Measurements from ENCODE around the gene ALDH5A1. TPM values are rescaled to one million over a fixed set of nuclear protein-coding genes. Genes with fewer than 3 reads are reported as not detected.
A peak's percentile ranks its signal among the peaks of the same experiment; 100 is the strongest.
"Not testable (repeated sequence)": the region's sequence is repeated elsewhere in the genome, so short reads cannot be mapped to it uniquely, and the experiment has no call there.

The ALDH5A1 gene
- polyA plus RNA-seq, 1 experiment = 0.35 TPM

DNA sequence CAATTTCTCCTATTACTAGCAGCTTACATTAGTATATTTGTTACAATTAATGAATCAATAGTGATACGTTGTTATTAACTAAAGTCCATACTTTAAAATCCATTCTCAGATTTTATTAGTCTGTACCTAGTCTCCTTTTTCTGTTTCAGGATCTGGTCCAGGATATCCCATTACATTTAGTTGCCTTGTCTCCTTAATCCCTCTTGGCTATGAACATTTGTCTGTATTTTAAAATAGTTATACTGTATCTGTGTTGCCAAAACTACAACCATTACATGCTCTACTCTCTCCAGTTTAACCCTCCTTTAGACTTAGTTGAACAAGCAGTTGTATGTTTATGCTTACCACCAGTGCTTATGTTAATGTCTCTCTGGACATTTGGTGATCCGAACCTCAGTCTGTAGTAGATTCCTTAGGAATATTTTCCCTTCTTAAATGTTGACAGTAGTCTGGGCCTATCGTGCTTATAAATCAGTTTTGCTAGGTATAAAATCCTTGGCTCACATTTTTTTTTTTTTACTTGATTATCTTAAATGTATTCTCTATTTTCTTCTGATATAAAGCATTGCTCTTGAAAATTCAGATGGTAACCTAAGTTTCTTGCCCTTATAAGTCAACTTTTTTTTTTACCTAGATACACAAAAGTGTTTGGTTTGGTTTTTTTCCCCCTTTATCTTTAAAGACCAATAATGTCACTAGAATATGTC, 12.2 kb downstream of the ALDH5A1 start:
- no peak for TF ChIP-seq CTCF (IDR thresholded peaks at IDR 0.05; ENCODE audit: low read depth, low read length)
- Histone ChIP-seq H3K27ac (ENCODE audit: low read depth, low read length) (no peak overlapping the region), H3K27me3 (ENCODE audit: control insufficient read depth, insufficient read depth, low read length) (no peaks in the 10 kb centered on the region), H3K4me3 (ENCODE audit: low read depth, low read length) (no peak overlapping the region), H3K9me3 (ENCODE audit: control insufficient read depth, insufficient read depth, low read length) (no peaks in the 10 kb centered on the region)
- CTCF ChIA-PET = interaction anchor here (0.6 kb wide), 1 partner anchor 181 kb away, joined by 3 read pairs; no protein-coding TSS in a partner anchor
- no peak for DNase-seq (ENCODE audit: low read depth, low spot score)
- POLR2A ChIA-PET = no interaction called here

DNA sequence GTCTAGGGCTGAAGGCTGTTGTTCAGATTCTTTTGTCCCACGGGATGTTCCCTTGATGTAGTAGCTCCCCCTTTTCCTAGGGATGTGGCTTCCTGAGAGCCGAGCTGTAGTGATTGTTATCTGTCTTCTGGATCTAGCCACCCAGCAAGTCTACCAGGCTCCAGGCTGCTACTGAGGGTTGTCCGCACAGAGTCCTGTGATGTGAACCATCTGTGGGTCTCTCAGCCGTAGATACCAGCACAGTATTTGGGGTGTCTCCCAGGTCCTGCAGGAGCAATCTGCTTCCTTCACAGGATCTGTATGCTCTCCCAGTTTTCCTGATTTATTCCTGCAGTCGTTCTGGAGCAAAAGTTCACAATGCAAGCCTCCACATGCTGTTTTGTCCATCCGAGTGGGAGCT, 17.2 kb downstream of the ALDH5A1 start:
- CTCF ChIA-PET = interaction anchor here (1.5 kb wide), 2 partner anchors 12 kb away, joined by 3 to 6 read pairs; no protein-coding TSS in a partner anchor
- H3K27me3 ChIP-seq (ENCODE audit: control insufficient read depth, insufficient read depth, low read length); H3K9me3 ChIP-seq (ENCODE audit: control insufficient read depth, insufficient read depth, low read length); POLR2A ChIA-PET; H3K4me3 ChIP-seq (ENCODE audit: low read depth, low read length); H3K27ac ChIP-seq (ENCODE audit: low read depth, low read length); DNase-seq (ENCODE audit: low read depth, low spot score): not testable (repeated sequence)

GRCh38 chr6:24513602-24514001, 18.8 kb downstream of the ALDH5A1 start:
- Histone ChIP-seq H3K4me3 (ENCODE audit: low read depth, low read length) (no peak overlapping the region), H3K27ac (ENCODE audit: low read depth, low read length) (no peak overlapping the region), H3K27me3 (ENCODE audit: control insufficient read depth, insufficient read depth, low read length) (no peaks in the 10 kb centered on the region), H3K9me3 (ENCODE audit: control insufficient read depth, insufficient read depth, low read length) (no peaks in the 10 kb centered on the region)
- TF ChIP-seq CTCF (IDR thresholded peaks at IDR 0.05; ENCODE audit: low read depth, low read length) = no peak
- CTCF ChIA-PET = no interaction called here
- no peak for DNase-seq (ENCODE audit: low read depth, low spot score)
- POLR2A ChIA-PET = no interaction called here

GRCh38 chr6:24517659-24518543, 23.1 kb downstream of the ALDH5A1 start:
- Histone ChIP-seq H3K27ac (ENCODE audit: low read depth, low read length) (no peak overlapping the region), H3K4me3 (ENCODE audit: low read depth, low read length) (no peak overlapping the region), H3K27me3 (ENCODE audit: control insufficient read depth, insufficient read depth, low read length) (no peaks in the 10 kb centered on the region), H3K9me3 (ENCODE audit: control insufficient read depth, insufficient read depth, low read length) (no peaks in the 10 kb centered on the region)
- no peak for DNase-seq (ENCODE audit: low read depth, low spot score)
- POLR2A ChIA-PET = no interaction called here
- CTCF ChIA-PET = interaction anchor here (1.1 kb wide), 1 partner anchor 87 kb away, joined by 3 read pairs; no protein-coding TSS in a partner anchor
- no peak for TF ChIP-seq CTCF (IDR thresholded peaks at IDR 0.05; ENCODE audit: low read depth, low read length)

DNA sequence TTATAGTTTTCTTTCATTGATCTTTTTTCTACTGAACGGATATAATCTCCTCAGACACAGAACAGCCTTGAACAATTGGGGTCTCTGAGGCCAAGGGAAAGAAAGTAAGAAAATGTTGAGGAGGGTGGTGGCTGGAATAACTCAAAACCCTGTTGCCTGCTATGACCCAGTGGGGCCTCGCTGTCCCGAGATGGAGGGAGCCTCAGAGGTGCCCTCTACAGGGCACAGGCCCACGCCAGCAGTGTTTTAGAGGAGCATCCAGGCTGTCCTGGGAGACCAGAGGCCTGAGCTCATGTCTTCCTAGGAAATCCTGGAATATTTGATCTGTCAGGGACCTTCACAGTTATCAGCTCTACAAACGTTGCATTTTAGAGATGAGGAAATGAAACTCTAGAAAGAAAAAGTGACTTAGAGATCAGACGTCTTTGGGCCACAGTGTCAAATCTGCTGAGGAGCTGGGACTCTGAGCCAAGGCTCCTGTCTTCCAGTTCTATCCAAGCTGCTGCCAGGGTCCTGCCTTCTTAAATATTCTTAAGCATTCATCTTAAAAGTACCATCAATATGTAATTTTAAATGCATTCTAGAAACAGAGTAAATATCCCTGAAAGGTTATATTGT, 26.3 kb downstream of the ALDH5A1 start:
- no peak overlapping the region for H3K27ac ChIP-seq (ENCODE audit: low read depth, low read length)
- peak; percentile 72 for TF ChIP-seq CTCF (IDR thresholded peaks at IDR 0.05; ENCODE audit: low read depth, low read length)
- no peaks in the 10 kb centered on the region for H3K9me3 ChIP-seq (ENCODE audit: control insufficient read depth, insufficient read depth, low read length)
- DNase-seq (ENCODE audit: low read depth, low spot score) = no peak
- POLR2A ChIA-PET = no interaction called here
- H3K27me3 ChIP-seq (ENCODE audit: control insufficient read depth, insufficient read depth, low read length) = no peaks in the 10 kb centered on the region
- no peak overlapping the region for H3K4me3 ChIP-seq (ENCODE audit: low read depth, low read length)
- CTCF ChIA-PET = interaction anchor here (0.6 to 2.3 kb wide), 19 partner anchors 10 to 247 kb away, joined by 3 to 17 read pairs (median 5); partner anchors contain the start of gene ALDH5A1

All from AG04450 (cell line).